Measurements from ENCODE around the gene CCDC160. TPM values are rescaled to one million over a fixed set of nuclear protein-coding genes. Genes with fewer than 3 reads are reported as not detected.
"Not testable (repeated sequence)": the region's sequence is repeated elsewhere in the genome, so short reads cannot be mapped to it uniquely, and the experiment has no call there.

Gene CCDC160
- total and polyA plus RNA-seq, 2 of the 8 experiments (the other 6 are each of a cell fraction or from before 2014, with no cell fraction given): 0.92 to 2.6 TPM

DNA sequence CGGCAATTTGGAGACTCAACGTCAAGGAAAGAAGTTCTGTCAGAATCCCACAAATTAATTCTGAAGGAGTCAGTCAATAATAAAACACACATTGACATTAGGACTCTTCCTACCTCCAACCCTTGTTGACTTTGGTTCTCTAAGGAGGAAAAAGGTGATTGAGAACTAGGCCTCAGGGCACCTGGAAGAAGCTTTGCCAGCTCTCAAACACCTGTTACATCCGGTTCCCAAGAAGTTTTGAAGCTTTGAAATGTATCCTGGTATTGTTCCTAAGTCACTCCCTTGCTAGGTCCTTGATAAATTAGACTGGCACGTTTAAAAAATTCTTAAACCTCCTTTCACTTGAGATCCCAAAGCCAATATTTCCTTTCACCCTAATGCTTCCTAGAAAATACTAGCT is 1.7 kb upstream of the CCDC160 start (continued):
- TF ChIP-seq HDAC2 (IDR thresholded peaks at IDR 0.05; ENCODE audit: borderline replicate concordance in 1 of 2, low read depth in 2 of 2, low read length in 2 of 2) (no peak), EGR1 (IDR thresholded peaks at IDR 0.05; ENCODE audit: borderline replicate concordance, low read depth, low read length) (no peak), CTBP2 (IDR thresholded peaks at IDR 0.05; ENCODE audit: borderline replicate concordance, insufficient read depth, insufficient read length, low read length) (no peak)

DNA sequence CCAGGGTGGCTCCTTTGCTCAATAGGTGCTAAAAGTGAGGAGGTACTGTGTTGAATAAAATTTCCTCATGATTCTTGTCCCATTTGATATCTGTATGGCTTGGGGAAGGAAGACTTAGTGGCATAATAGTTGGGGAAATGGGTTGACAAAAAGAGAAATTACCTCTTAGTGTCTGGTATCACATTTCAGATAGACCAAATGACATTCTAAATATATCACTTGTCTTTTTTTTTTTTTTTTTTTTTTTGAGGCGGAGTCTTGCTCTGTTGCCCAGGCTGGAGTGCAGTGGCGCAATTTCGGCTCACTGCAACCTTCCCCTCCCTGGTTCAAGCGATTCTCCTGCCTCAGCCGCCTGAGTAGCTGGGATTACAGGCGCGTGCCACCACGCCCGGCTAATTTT is 1.2 kb downstream of the CCDC160 start:
- H3K27ac ChIP-seq (ENCODE audit: low read depth, low read length); H3K9me3 ChIP-seq (ENCODE audit: insufficient read depth in 2 of 2, low read depth in 1 of 2, low read length in 1 of 2); FAIRE-seq; H3K14ac ChIP-seq (ENCODE audit: insufficient read length); H3K23ac ChIP-seq (ENCODE audit: insufficient read length); H2AK5ac ChIP-seq (ENCODE audit: low read depth, low read length); H2BK12ac ChIP-seq (ENCODE audit: low read depth, low read length); H3K4ac ChIP-seq (replicated peaks; ENCODE audit: insufficient read length, low read depth, low read length); H4K91ac ChIP-seq (replicated peaks; ENCODE audit: insufficient read length, low read length); H2BK15ac ChIP-seq (ENCODE audit: low read length); H2BK120ac ChIP-seq (replicated peaks; ENCODE audit: low read depth, low read length); H2BK20ac ChIP-seq (ENCODE audit: low read length); H3K23me2 ChIP-seq (ENCODE audit: low read depth, low read length); H3K79me1 ChIP-seq (ENCODE audit: low read depth, low read length); CTCF ChIA-PET (ENCODE audit: partially characterized antibody); H3K18ac ChIP-seq (ENCODE audit: extremely low read depth, low read length); H3K79me2 ChIP-seq (ENCODE audit: control insufficient read depth in 1 of 2, insufficient read depth in 2 of 2, low read length in 2 of 2); H2BK5ac ChIP-seq (ENCODE audit: low read depth, low read length); H3K56ac ChIP-seq (replicated peaks; ENCODE audit: insufficient read length, low read depth, low read length); H3K9ac ChIP-seq (replicated peaks in 1 of 4; ENCODE audit: extremely low read depth in 1 of 4, low read depth in 3 of 4, low read length in 3 of 4); H3K36me3 ChIP-seq (ENCODE audit: control insufficient read depth in 2 of 4, insufficient read depth in 4 of 4, low read length in 3 of 4); H4K5ac ChIP-seq (ENCODE audit: insufficient read length, low read depth, low read length); DNase-seq (ENCODE audit: low read depth in 1 of 2, low spot score in 2 of 2); H2AFZ ChIP-seq (ENCODE audit: low read length); H4K20me1 ChIP-seq (replicated peaks in 1 of 2; ENCODE audit: control insufficient read depth in 1 of 2, insufficient read depth in 2 of 2, low read length in 2 of 2); H4K8ac ChIP-seq (ENCODE audit: extremely low read depth, insufficient read depth, low read length); H3K27me3 ChIP-seq (replicated peaks in 1 of 4; ENCODE audit: control insufficient read depth in 3 of 4, extremely low read depth in 1 of 4, insufficient read depth in 3 of 4, low read length in 3 of 4): not testable (repeated sequence)
- peak overlapping the region; percentile 70 to 76 for H3K4me2 ChIP-seq (ENCODE audit: insufficient read depth in 1 of 2, low read depth in 2 of 2, low read length in 2 of 2)
- POLR2A ChIA-PET (ENCODE audit: partially characterized antibody): interaction anchor here (1.0 kb wide), 1 partner anchor 16 kb away, joined by 3 read pairs; no protein-coding TSS in a partner anchor
- 86% methylated on average over 7 of the region's 9 CpGs; no CpG with 5 or more reads in 1 of the 2 experiments for WGBS, 2 experiments (ENCODE audit: extremely low coverage in 1 of 2, insufficient coverage in 1 of 2, insufficient read length in 1 of 2, insufficient replicate concordance in 2 of 2, low coverage in 1 of 2, low lambda C conversion rate in 2 of 2, missing lambda C conversion rate in 1 of 2)
- peak overlapping the region in 3 of 4 experiments; percentile 50 to 71 (median 52); a peak in 6 of 8 replicates for H3K4me3 ChIP-seq (ENCODE audit: extremely low read depth in 1 of 4, insufficient read depth in 2 of 4, low read depth in 3 of 4, low read length in 4 of 4)
- peaks cover 2 to 16% (median 7%) of the 10 kb centered on the region in 4 experiments; a peak in 4 of 7 replicates for H3K4me1 ChIP-seq (replicated peaks in 1 of 4; ENCODE audit: control insufficient read depth in 3 of 4, insufficient read depth in 4 of 4, low read length in 3 of 4)

Measured in H1 (cell line).